ENCODE results near the gene MCRIP2.
"Not testable (repeated sequence)": the region's sequence is repeated elsewhere in the genome, so short reads cannot be mapped to it uniquely, and the experiment has no call there.

MCRIP2 gene

DNA sequence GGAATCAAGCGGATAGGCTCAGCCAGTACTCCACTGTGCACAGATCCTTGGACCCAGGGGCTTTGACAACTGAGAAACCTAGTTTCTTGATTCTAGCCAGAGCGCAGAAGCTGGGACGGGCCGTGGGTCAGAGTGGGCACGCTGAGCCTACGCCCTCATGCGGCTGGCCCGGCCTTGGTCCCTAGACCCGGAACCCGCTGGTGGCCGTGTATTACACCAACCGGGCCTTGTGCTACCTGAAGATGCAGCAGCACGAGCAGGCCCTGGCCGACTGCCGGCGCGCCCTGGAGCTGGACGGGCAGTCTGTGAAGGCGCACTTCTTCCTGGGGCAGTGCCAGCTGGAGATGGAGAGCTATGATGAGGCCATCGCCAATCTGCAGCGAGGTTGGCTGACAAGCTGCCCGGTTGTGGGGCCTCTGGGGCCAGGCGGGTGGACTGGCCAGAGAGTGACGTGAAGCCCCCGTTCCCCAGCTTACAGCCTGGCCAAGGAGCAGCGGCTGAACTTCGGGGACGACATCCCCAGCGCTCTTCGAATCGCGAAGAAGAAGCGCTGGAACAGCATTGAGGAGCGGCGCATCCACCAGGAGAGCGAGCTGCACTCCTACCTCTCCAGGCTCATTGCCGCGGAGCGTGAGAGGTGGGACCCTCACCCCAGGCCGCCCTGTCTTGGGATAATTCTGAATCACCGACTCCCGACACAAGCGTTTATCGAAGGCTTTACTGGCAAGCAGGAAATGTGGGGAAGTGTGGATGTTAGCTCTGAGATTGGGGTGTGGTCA lies 39.5 kb downstream of the MCRIP2 start:
- no peak for DNase-seq (ENCODE audit: low read depth in 3 of 3)

DNA sequence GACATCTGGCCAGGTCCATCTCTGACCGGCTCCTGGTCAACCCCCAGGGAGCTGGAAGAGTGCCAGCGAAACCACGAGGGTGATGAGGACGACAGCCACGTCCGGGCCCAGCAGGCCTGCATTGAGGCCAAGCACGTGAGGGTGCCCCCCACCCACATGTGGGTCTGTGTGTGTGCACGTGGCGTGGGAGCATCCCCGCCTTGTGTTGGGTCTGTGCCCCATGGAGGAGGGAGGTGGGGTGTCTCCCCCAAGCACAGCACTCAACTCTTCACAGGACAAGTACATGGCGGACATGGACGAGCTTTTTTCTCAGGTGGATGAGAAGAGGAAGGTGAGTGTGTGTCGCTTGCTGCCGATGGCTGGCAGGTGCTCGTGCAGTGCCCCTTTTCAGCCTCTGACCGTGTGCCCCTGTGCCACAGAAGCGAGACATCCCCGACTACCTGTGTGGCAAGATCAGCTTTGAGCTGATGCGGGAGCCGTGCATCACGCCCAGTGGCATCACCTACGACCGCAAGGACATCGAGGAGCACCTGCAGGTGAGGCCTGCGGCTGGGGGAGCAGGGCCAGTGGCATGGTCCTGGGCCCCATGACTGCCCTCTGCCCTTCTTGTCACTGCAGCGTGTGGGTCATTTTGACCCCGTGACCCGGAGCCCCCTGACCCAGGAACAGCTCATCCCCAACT lies 40.3 kb downstream of the MCRIP2 start:
- DNase-seq (ENCODE audit: low read depth in 3 of 3), result no peak

DNA sequence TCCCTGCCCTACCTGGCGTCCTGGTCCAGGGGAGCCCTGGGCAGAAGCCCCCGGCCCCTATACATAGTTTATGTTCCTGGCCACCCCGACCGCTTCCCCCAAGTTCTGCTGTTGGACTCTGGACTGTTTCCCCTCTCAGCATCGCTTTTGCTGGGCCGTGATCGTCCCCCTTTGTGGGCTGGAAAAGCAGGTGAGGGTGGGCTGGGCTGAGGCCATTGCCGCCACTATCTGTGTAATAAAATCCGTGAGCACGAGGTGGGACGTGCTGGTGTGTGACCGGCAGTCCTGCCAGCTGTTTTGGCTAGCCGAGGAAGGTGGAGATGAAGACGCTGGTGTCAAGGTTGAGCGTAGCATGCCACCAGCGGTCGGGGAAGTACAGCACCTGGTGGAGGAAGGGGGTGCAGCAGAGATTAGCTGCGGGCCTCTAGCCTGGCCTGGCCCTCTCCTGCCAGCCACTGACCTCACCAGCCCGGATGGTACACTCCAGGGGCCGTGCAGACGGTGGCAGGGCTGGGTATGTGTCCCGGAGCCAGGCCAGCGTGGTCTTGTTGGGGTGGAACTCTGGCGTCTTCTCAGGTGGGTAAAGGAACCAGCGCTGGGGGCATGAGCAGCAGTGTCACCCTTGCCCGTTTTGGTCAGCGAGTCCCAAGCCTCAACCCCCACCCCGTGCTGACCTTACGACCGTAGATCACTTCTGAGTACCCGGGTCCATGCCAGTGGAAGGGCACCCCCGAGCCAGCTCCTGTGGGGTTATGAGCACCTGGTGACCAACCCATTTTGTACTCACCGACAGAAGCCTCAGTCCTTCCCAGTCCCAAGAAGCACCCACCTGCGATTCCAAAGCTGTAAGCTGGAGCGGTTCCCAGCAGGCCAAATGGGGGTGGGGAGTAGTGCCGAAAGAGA lies 41.1 kb downstream of the MCRIP2 start:
- no peak for DNase-seq (ENCODE audit: low read depth in 3 of 3)

DNA sequence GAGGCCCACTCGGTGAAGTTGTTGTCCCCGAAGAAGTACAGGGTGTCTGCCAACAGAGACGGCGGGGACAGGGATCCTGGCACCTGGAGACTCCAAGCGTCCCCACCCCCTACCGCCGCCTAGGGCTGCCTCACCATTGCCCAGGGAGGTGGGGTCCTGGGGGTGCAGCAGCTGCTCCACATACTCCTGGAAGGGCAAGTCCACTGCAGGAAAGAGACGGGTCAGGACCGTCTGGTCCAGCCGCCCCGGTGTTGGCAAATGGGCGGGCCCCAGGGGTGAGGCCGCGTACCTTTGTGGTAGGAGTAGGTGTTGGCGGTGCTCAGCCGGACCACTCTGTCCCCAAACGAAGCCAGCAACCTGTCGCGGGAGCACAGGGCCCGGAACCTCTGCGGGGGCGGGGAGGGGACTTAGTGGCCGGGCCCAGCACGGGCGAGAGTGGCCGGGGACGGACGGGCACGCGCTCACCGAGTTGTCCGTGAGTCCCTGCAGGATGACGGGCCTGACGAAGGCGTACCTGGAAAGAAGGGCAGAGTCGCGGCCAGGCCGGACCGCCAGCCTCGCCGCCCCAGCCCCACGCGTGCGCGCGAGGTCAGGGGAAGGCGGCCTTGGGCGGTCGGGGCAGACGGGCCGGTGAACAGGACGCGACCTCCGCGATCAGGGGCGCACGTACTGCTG lies 41.9 kb downstream of the MCRIP2 start:
- DNase-seq (ENCODE audit: low read depth in 3 of 3), result no peak

DNA sequence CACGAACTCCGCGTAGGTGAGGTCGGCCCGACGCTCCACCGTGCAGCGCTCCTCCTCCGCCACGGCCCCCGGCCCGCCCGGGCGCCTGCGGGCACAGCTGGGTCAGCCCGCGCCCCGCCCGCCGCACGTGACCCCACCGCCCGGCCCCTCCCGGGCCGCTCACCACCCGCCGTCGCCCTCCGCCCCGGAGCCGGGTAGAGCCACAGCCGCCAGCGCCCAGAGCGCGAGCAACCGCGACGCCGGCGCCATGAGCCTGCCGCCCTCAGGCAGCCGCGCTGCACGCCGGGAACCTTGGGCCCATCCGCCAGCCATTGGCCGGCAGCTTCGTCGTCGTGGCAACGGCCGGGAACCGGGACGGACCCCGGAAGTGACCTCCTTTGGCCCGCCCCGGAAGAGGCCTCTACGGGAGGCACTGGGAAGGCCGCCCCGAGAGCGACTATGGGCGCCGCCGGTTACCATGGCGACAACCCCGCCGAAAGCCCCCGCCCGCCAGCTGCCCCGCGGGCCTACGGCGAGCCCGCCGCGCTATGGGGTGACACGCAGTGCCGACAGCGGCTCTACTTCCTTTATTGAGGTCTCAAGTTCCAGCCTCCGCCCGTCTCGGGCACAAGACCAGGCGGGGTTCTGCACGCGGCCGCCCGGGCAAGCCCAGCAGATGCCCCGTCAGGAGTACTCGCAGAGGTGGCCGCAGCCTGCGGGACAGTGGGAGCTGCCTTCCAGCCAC lies 42.6 kb downstream of the MCRIP2 start, which contains the start of gene JMJD8:
JMJD8 (minus strand) TSS at position 264 of the 724 bp plus-strand sequence; CDS start at position 249, 15 bp downstream.
- DNase-seq (ENCODE audit: low read depth in 3 of 3), result peak; percentile 92 to 95 (median 92)

DNA sequence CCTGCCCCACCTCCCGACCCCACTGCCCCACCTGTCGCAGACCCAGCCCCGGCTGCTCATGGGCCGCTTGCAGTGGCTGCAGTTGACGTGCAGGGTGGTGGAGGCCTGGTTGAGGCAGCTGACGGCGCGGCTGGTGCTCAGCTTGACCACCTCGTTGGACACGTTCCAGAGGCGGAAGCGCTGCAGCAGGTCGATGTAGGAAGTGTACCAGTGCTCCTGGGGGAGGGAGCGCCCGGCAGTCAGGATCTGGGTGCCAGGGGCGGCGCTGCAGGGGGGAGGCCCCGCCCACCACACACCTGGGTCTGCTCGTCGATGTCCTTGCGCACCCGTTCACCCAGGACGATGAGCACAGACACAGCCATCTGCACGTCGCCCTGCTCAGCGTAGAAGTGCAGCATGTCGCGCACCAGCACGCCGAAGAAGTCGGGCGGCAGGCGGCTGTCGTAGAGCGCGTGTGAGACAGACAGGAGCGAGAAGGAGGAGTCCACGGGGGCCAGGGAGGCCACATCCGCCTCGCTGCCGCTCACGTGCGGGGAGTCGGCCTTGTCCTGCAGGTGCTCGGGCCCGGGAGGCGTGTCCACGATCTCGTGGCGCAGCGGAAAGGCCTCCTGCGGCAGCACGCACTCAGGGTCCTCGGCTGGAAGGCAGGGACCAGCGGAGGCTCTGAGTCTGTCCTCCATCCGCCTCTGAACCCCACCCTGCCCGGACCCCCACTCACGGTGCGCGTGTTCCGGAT lies 43.5 kb downstream of the MCRIP2 start:
- DNase-seq (ENCODE audit: low read depth in 3 of 3), result no peak

DNA sequence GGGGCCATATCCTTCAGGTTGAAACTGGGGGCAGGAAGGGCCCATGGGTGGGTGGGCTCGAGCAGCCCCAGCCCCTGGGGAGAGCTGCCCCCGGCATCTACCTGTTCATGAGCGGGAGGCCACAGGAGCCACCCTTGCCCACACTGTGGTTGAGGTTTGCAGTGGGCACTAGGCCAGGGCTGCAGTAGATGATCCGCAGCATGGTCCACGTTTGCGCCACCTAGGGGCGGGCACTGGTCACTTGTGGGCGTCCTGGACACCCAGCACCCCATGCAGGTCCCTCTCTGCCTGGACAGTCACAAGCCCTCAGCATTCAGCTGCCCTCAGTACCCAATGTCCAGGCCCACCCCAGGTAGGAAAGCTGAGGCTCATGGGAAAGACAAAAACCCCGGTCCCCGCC lies 44.3 kb downstream of the MCRIP2 start:
- no peak for DNase-seq (ENCODE audit: low read depth in 3 of 3)

DNA sequence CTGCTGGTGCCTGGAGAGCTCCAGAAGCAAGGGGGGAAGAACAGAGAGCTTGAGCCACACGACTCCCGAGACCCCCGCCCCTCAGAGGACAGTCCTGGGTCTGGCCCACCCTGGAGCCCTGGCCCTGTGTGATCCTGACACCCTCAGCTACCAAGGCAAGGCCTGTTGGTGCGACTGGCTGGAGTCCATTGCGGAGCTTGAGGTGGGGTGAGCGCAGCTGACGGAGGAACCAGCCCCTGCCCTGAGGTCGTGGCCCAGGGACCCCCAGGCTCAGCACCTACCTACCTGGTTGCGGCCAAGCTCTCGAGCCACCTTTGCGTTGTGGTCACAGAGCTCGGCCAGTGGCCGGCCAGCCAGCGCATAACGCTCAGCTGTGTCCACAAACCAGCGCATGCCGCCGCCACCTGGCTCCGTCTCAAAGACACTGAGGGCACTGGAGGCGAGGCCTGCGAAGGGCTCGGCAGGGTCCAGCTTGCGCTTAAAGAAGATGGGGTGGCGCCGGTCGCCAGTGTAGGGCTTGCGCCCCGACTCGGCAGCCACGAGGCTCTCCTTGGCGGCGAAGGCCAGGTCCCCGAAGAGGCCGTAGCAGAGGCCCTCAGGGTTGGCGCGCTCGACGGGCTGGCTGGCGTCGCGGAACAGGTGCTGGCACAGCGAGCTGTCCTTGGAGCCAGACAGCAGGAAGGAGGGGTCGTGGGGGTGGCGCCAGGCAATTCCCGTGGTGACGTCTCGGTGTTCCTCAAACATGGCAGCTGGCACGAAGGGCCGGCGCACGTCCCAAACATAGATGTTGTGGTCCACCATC lies 45.0 kb downstream of the MCRIP2 start:
- no peak for DNase-seq (ENCODE audit: low read depth in 3 of 3)

DNA sequence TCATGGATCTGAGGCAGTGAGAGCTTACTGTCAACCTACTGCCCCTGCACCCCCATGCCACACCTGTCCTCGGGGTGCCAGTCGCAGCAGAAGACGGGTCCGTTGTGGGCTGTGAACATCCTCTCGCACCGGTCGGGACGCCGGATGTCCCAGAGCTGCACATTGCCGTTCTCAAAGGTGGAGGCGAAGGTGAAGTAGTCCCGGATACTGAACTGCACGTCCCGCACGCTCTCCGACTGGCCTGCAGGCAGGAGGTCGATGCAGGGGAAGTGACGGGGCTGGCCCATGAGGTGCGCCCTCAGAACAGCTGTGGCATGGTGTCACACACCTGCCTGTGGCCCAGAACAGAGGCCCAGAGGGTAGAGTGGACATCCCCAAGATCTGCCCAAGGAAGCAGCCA lies 45.9 kb downstream of the MCRIP2 start:
- DNase-seq (ENCODE audit: low read depth in 3 of 3), result no peak

DNA sequence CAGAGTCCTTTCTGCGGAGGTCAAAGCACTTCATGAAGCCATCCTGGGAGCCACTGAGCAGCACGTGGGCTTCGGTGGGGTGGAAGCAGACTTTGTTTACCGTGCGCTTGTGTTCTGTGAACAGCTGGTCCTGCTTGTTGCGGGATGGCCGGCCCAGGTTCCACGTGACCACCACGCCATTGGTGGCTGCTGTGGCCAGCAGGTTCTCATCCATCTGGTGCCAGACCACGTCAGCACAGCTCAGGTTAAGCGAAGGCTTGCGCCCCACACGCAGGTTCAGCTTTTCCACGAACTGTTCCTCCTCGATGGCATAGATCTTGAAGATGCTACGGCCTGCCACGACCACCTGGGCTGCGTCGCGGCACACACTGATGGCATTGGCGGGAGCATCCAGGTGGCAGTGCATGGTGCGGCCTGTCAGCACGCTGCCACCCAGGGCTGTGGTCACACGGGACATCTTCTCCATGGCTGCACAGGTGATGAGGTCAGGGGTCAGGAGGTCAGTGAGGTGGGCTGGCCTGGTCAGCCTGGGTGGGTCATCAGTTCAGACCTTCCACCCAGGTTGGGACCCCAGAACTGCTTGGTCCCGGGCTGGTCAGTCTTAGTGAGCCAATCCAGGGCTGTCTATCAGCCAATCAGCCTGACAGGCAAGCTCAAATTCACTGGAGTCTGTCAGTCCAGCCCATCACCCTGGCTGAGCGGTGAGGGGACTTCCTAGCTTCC lies 47.7 kb downstream of the MCRIP2 start:
- DNase-seq (ENCODE audit: low read depth in 3 of 3), result no peak

DNA sequence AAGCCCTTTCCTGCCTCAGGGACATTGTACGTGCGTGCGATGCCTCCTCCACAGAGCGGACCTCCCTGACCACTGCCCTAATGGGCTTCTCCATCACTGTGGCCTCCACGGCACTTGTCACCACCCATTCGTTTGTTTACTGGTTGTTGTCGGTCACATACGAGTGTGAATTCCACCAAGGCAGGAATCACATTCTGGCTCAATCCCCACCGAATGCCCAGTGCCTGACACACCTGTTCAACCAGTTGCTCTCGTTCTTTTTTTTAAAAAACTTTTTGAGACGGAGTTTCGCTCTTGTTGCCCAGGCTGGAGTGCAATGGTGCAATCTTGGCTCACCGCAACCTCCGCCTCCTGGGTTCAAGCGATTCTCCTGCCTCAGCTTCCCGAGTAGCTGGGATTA lies 49.6 kb downstream of the MCRIP2 start:
- DNase-seq (ENCODE audit: low read depth in 3 of 3), result not testable (repeated sequence)

DNA sequence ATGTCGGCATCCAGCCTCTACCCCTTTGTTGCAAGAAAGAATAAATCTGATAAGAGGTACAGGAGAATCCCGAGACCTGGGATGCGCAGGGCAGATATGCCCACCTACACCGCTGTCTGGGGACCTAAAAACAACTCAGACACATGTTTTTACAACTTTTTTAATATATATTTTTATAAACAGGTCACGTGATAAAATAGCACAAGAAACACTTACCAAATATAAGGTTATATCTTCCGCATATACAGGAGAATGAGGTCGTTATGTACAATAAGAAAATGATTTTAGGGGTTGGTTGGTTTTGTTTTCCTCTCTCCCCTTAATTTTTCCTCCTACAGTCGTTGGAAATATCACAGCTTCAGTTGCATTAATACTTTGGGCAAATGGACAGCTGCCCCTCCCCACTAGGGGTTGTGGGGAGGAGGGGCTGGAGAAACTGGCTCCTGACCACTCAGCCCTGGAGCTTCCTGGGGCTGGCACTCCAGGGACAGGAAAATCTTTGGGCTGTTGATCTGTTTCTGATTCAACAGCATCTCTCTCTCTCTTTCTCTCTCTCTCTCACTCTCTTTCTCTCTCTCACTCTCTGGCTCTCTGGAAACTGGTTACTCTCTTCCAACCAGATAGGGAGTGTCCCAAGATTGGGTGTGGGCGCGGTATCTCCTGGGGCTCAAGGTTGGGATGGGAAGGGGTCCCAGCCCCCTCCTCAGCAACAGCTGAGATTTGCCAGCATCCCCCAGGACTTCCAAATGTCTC lies 50.9 kb downstream of the MCRIP2 start:
- DNase-seq (ENCODE audit: low read depth in 3 of 3), result no peak

DNA sequence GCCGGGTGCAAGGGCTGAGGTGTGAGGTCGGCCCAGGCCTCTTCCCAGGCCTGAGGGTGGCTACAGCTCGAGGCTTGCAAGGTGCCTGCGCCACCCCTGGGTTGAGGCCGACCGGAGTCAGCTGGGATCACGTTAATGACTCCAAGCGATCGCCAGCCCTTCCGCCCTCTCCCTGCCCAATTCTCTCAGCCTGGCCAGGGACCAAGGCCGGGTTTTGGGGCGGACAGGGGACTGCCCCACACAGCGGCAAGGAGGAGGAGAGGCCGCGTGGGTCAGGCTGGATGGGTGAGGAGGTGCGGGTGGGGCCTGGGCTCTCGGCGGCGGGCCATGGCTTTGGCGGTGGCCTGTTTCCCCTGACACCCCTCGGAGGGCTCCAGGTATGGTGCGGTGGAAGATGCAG lies 51.7 kb downstream of the MCRIP2 start:
- DNase-seq (ENCODE audit: low read depth in 3 of 3), result no peak

DNA sequence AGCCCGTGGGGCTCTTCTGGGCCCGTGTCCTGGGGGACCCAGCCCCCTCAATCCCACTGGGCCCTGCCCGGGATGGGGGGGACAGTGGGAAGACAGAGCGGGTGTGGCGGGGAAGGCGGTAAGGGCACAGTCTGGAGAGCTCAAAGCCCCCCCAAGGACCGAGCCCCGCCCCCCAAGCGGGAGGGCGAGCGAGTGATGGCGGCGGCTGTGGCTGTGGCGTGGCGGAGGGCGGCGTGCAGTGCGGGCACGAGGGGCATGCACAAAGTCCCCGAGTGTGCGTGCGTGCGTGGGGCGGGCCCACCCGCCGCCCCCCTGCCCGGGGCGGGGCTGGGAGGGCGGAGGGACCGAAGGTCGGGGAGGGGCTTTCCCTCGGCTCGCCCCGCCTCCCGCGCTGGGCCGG lies 52.1 kb downstream of the MCRIP2 start:
- no peak for DNase-seq (ENCODE audit: low read depth in 3 of 3)

DNA sequence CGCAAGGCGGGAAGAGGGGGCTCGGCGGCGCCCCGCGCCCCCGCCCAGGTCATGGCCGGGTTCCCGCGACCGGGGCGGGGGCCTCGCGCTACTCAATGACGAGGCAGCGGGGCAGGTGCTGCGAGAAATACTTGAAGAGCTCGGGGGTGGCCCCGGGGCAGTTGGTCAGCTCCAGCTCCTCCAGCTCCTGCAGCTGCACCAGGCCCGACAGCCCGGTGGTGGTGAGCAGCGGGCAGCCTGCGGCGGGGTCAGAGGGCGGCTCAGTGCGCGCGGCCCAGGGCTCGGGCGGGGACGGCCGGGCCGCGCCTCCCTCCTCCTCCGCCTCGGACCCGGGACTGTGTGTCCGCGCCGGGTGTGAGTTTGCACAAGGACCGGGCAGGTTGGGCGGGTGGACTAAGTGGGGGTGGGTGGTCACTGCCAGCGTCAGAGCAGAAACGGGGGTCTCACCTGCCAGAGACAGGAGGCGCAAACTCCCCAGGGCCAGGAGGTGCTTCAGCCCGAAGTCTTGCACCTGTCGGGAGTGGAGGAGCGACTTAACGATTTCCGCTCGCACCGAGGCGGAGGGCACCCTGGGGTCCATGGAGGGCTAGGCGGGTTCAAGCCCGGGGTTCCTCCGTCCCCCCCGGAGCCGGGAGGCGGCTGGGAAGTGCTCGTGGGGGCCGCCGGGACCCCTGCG lies 52.7 kb downstream of the MCRIP2 start:
- DNase-seq (ENCODE audit: low read depth in 3 of 3), result no peak

DNA sequence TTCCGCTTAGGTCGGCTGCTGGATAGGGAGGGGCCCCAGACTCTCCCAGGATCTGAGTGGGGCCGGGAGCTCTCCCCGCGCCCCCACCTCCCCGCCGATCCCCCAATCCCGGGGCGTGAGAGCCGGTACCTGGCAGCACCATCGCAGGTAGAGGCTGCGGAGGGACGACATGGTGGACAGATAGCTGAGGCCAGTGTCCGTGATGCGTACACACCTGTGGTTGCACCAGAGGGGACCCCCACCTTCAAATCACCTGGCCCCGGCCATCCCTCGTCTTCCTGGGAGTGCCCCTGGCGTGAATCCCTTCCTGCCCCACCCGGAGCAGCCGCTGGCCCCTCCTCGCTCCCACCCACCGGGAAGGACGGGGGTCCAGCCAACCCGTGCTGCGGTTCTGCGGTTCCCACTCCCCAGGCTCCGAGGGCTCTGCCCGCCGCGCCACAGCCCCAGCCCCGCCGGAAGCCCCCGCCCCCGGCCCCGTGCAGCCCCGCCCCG lies 53.3 kb downstream of the MCRIP2 start:
- no peak for DNase-seq (ENCODE audit: low read depth in 3 of 3)

DNA sequence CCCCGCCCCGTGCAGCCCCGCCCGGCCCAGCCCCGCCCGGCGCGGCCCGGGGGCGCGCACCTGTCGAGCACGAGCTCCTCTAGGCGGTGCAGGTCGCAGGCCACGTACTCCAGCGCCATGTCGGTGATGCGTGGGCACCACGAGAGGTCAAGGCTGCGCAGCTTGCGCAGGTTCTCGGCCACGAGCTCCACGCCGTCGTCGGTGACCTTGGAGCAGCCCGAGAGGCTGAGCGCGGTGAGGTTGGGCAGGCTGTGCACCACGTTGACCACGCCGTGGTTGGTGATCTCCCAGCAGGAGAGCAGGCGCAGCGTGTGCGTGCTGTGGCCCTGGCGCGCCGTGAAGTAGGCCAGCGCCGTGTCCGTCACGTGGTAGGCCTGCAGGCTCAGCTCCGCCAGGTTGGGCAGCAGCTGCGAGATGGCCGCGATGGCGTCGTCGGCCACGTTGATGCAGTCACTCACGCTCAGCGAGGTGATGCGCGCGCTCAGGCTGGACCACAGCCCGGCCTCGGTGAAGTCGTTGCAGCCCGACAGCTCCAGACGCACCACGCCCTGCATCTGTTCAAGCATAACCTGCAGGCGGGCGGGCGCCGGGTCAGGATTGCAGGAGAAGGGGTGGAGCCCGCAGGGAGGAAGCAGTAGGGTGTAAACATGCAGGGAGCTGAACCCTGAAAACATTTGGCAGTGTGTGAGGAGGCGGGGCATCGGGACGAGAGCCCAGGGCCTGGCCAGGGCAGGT lies 53.9 kb downstream of the MCRIP2 start:
- DNase-seq (ENCODE audit: low read depth in 3 of 3), result peak in 2 of 3 experiments; percentile 44 to 59

All from stimulated activated CD4-positive, alpha-beta T cell treated with anti-CD3 and anti-CD28 coated beads, TNF-alpha, amount 100 ng/mL, for 4 hours (primary cell).